ENCODE data around the gene CTNNA2.

DNA sequence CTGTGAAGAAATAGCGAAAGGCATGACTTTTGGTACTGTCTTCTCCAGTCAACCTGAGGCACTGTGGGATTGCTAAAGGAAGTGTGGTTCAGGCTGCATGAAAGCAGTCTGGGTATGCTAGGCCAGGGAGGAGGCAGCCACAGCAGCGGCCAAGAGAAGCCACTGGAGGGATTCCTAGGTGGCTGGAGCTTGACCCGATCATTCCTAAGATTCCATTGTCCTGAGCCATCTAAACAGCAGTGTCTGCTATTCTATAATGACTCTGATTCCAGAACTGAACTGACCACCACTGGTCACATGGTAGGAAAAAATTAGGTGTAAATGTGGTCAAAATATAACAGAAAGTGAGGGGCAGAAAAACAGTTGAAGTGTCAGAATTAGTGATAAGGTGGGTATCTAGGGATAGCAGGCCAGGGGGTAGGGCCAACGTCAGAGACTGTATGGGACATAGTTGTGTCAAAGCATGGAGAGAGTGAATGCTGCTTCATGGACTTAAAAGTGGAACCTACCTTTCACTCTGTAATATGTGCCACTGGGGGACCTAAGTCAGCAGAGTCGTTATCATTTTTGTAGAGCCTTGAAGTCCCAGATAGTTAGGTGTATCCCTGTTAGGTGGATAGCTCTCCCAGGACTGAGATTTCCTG is 204.6 kb downstream of the CTNNA2 start:
- TF ChIP-seq BACH2 (CRISPR knock-in tag; IDR thresholded peaks at IDR 0.05; ENCODE audit: borderline replicate concordance) (no peak), PATZ1 (CRISPR knock-in tag; IDR thresholded peaks at IDR 0.05; ENCODE audit: borderline replicate concordance) (no peak)
